Neural progenitor cell (in vitro differentiated cells): ENCODE data around the gene SPRING1. TPM values are rescaled to one million over a fixed set of nuclear protein-coding genes. Genes with fewer than 3 reads are reported as not detected.

ENCODE experiments used
- DNase-seq: peaks from one replicate; pipeline ENCODE4 v3.0.0-alpha.2; 2016; ENCODE audit warnings: low spot score
- H2AFZ ChIP-seq: fragments of 200-600 bp; sonication (generic); replicated peaks from 2 replicates; pipeline ENCODE4 v1.6.1; 2016; ENCODE audit warnings: antibody characterized with exemption
- H3F3A ChIP-seq: fragments of 200-600 bp; sonication (generic); 2 replicates; pipeline ENCODE4 v1.6.1; 2016; ENCODE audit warnings: antibody characterized with exemption, low read depth
- H3K27ac ChIP-seq: fragments of 200-600 bp; sonication (generic); 2 replicates; pipeline ENCODE4 v1.5.1; 2016; ENCODE audit warnings: mild to moderate bottlenecking
- H3K27me3 ChIP-seq: fragments of 200-600 bp; sonication (generic); 2 replicates; pipeline ENCODE4 v1.6.1; 2016; ENCODE audit warnings: mild to moderate bottlenecking, moderate library complexity
- H3K36me3 ChIP-seq: fragments of 200-600 bp; sonication (generic); 2 replicates; pipeline ENCODE4 v1.5.1; 2016
- H3K4me1 ChIP-seq: fragments of 200-600 bp; sonication (generic); 2 replicates; pipeline ENCODE4 v1.6.1; 2016; ENCODE audit warnings: mixed run types
- H3K4me2 ChIP-seq: fragments of 200-600 bp; sonication (generic); 2 replicates; pipeline ENCODE4 v1.6.1; 2016
- H3K4me3 ChIP-seq: fragments of 200-600 bp; sonication (generic); 2 replicates; pipeline ENCODE4 v1.5.1; 2016
- H3K79me2 ChIP-seq: fragments of 200-600 bp; sonication (generic); 2 replicates; pipeline ENCODE4 v1.6.1; 2016; ENCODE audit warnings: low read depth
- H3K9ac ChIP-seq: fragments of 200-600 bp; sonication (generic); 2 replicates; pipeline ENCODE4 v1.6.1; 2016
- H3K9me3 ChIP-seq: fragments of 200-600 bp; sonication (generic); 2 replicates; pipeline ENCODE4 v1.5.1; 2016; ENCODE audit warnings: low read depth
- H4K20me1 ChIP-seq: fragments of 200-600 bp; sonication (generic); 2 replicates; pipeline ENCODE4 v1.6.1; 2016; ENCODE audit warnings: low read depth
- H3K27ac Mint-ChIP-seq: 3 replicates; pipeline ENCODE4 v1.8.0; 2021; ENCODE audit warnings: mixed read lengths
- H3K27me3 Mint-ChIP-seq: 2 replicates; pipeline ENCODE4 v1.8.0; 2022; ENCODE audit warnings: low read depth, mild to moderate bottlenecking, inconsistent platforms, moderate library complexity, mixed read lengths; ENCODE audit not compliant: insufficient read depth
- H3K36me3 Mint-ChIP-seq: 3 replicates; pipeline ENCODE4 v1.8.0; 2021; ENCODE audit warnings: mixed read lengths
- H3K4me1 Mint-ChIP-seq: 3 replicates; pipeline ENCODE4 v1.8.0; 2021; ENCODE audit warnings: mixed read lengths
- H3K4me3 Mint-ChIP-seq: 3 replicates; pipeline ENCODE4 v1.8.0; 2021; ENCODE audit warnings: mild to moderate bottlenecking, moderate library complexity, mixed read lengths
- H3K9me3 Mint-ChIP-seq: 3 replicates; pipeline ENCODE4 v1.8.0; 2020; ENCODE audit warnings: mixed read lengths
- CTCF ChIP-seq: fragments of 200-600 bp; sonication (generic); IDR thresholded peaks from 2 replicates; pipeline ENCODE4 v1.5.1; 2017; ENCODE audit warnings: antibody characterized with exemption, mild to moderate bottlenecking
- EZH2 ChIP-seq: fragments of 200-600 bp; sonication (generic); IDR thresholded peaks from 2 replicates; pipeline ENCODE4 v1.6.1; 2017; ENCODE audit warnings: antibody characterized with exemption, mild to moderate bottlenecking, moderate library complexity
- EZH2phosphoT487 ChIP-seq: fragments of 200-600 bp; sonication (generic); IDR thresholded peaks from 2 replicates; pipeline ENCODE4 v1.6.1; 2017; ENCODE audit warnings: antibody characterized with exemption
- total RNA-seq: library from RNA; depleted of rRNA; stranded (reverse); fragments of >200 nt; gene quantifications from 2 replicates; pipeline ENCODE4 v1.2.3, GENCODE V29; 2015; ENCODE audit warnings: low replicate concordance

The SPRING1 gene
- total RNA-seq, 1 donor from 2014 or later = 40.4 TPM

- Histone ChIP-seq H2AFZ (no peak overlapping the region), H3K4me2 (no peak overlapping the region), H3K9me3 (no peaks in the 10 kb centered on the region), H3K27me3 (no peaks in the 10 kb centered on the region), H3K27ac (no peak overlapping the region), H3F3A (no peaks in the 10 kb centered on the region), H4K20me1 (peaks cover 21% of the 10 kb centered on the region), H3K4me3 (no peak overlapping the region), H3K79me2 (peaks cover 11% of the 10 kb centered on the region), H3K36me3 (no peaks in the 10 kb centered on the region), H3K9ac (no peak overlapping the region), H3K4me1 (peaks cover 8% of the 10 kb centered on the region)
- no peaks in the 10 kb centered on the region for H3K27me3 Mint-ChIP-seq
- H3K4me1 Mint-ChIP-seq = peaks cover 72% of the 10 kb centered on the region
- peaks cover 22% of the 10 kb centered on the region for H3K36me3 Mint-ChIP-seq
- peak overlapping the region; percentile 42 for H3K4me3 Mint-ChIP-seq
- no peaks in the 10 kb centered on the region for H3K9me3 Mint-ChIP-seq
- peak overlapping the region; percentile 87 for H3K27ac Mint-ChIP-seq
- TF ChIP-seq EZH2 (no peak), CTCF (no peak), EZH2phosphoT487 (no peak)
- DNase-seq = no peak
These were observed 17.9 kb downstream of the SPRING1 start for GRCh38 chr12:116719731-116720528.

- Histone ChIP-seq H3K4me2 (no peak overlapping the region), H3K9ac (no peak overlapping the region)
These were observed 19.0 kb downstream of the SPRING1 start for GRCh38 chr12:116718655-116719454.

More at GRCh38 chr12:116718655-116719454, 19.0 kb downstream of the SPRING1 start:
- Mint-ChIP-seq H3K4me3 (peak overlapping the region; percentile 72), H3K36me3 (peaks cover 22% of the 10 kb centered on the region), H3K27ac (peak overlapping the region; percentile 87), H3K27me3 (no peaks in the 10 kb centered on the region), H3K4me1 (peaks cover 78% of the 10 kb centered on the region), H3K9me3 (no peaks in the 10 kb centered on the region)
- Histone ChIP-seq H2AFZ (no peak overlapping the region), H3K79me2 (peaks cover 2% of the 10 kb centered on the region), H3K4me3 (no peak overlapping the region), H3K27ac (no peak overlapping the region), H4K20me1 (peaks cover 19% of the 10 kb centered on the region), H3K36me3 (no peaks in the 10 kb centered on the region), H3F3A (no peaks in the 10 kb centered on the region), H3K4me1 (peaks cover 8% of the 10 kb centered on the region), H3K9me3 (no peaks in the 10 kb centered on the region), H3K27me3 (no peaks in the 10 kb centered on the region)
- DNase-seq = no peak
- TF ChIP-seq EZH2 = no peak
- TF ChIP-seq CTCF = no peak
- TF ChIP-seq EZH2phosphoT487 = no peak
